Measurements from ENCODE around the gene SPNS3. TPM values are rescaled to one million over a fixed set of nuclear protein-coding genes. Genes with fewer than 3 reads are reported as not detected.

Gene SPNS3
- total RNA-seq, 2 experiments from 2014 or later = 14.1 to 14.2 TPM

- DNase-seq = no peak
- POLR2A ChIA-PET = interaction anchor here (1.3 kb wide), 1 partner anchor 56 kb away, joined by 3 read pairs; no protein-coding TSS in a partner anchor
- Mint-ChIP-seq H3K27ac (no peak overlapping the region), H3K36me3 (ENCODE audit: low read depth) (peaks cover 4% of the 10 kb centered on the region), H3K4me3 (no peak overlapping the region), H3K27me3 (peaks cover 7% of the 10 kb centered on the region), H3K9me3 (no peaks in the 10 kb centered on the region), H3K4me1 (no peaks in the 10 kb centered on the region)
- CTCF ChIA-PET = interaction anchor here (0.8 to 1.6 kb wide), 2 partner anchors 30 to 116 kb away, joined by 3 read pairs; no protein-coding TSS in a partner anchor
Measured at GRCh38 chr17:4536742-4537411, 103.1 kb downstream of the SPNS3 start.

Other genes with a start within 250 kb of the SPNS3 start
- 10 to 100 TPM; 70.7 to 71.6 TPM for gene ANKFY1, start 170.0 kb upstream of the SPNS3 start, total RNA-seq
- gene UBE2G1, start 67.3 kb upstream of the SPNS3 start, total RNA-seq = 10 to 100 TPM; 65.3 to 66.4 TPM
- under 1 TPM; 0.15 to 0.60 TPM for gene SPNS2, start 64.9 kb downstream of the SPNS3 start, total RNA-seq
- gene MYBBP1A, start 121.4 kb downstream of the SPNS3 start, total RNA-seq = 10 to 100 TPM; 36.7 to 37.7 TPM
- not detected for gene GGT6, start 126.6 kb downstream of the SPNS3 start, total RNA-seq
- gene SMTNL2, start 150.6 kb downstream of the SPNS3 start, total RNA-seq = not detected
- gene ALOX15, start 207.7 kb downstream of the SPNS3 start, total RNA-seq = not detected